Lower leg skin (tissue), 3 donors: Measurements from ENCODE around the gene TMX2.

Source experiments
- POLR2A ChIP-seq, 2 donors: fragments of 450-650 bp; IDR thresholded peaks; one replicate each; pipeline ENCODE4 v1.6.1; 2016 to 2017; ENCODE audit warnings: antibody characterized with exemption in 2 of 2, mild to moderate bottlenecking in 1 of 2, moderate library complexity in 1 of 2
- TF ChIP-seq, protein P1 (sequence below), 3 donors: fragments of 450-650 bp; IDR thresholded peaks; one replicate each; pipeline ENCODE4 v1.5.1; 2016; ENCODE audit warnings: antibody characterized with exemption in 3 of 3, mild to moderate bottlenecking in 3 of 3, moderate library complexity in 2 of 3

DNA sequence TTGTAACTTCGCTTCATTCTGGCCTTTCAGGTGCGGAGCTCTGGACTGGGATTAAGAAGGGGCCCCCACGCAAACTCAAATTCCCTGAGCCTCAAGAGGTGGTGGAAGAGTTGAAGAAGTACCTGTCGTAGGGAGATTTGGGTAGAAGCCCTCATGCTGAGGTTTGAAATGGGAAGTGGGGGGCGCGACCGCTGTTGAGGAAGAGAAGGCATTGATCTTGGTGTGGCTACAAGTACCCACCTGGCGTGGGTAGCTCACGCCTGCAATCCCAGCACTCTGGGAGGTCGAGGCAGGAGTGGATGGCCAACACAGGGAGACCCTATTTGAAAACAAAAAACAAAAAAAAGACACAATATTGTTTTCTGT lies 29.7 kb downstream of the TMX2 start:
- TF ChIP-seq, protein P1, sequence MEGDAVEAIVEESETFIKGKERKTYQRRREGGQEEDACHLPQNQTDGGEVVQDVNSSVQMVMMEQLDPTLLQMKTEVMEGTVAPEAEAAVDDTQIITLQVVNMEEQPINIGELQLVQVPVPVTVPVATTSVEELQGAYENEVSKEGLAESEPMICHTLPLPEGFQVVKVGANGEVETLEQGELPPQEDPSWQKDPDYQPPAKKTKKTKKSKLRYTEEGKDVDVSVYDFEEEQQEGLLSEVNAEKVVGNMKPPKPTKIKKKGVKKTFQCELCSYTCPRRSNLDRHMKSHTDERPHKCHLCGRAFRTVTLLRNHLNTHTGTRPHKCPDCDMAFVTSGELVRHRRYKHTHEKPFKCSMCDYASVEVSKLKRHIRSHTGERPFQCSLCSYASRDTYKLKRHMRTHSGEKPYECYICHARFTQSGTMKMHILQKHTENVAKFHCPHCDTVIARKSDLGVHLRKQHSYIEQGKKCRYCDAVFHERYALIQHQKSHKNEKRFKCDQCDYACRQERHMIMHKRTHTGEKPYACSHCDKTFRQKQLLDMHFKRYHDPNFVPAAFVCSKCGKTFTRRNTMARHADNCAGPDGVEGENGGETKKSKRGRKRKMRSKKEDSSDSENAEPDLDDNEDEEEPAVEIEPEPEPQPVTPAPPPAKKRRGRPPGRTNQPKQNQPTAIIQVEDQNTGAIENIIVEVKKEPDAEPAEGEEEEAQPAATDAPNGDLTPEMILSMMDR (IDR thresholded peaks at IDR 0.05): no peak
- TF ChIP-seq POLR2A (IDR thresholded peaks at IDR 0.05): no peak
